IPS-NIHi11 (cell line): Measurements from ENCODE around the gene TSPY3.
"Not testable (repeated sequence)": the region's sequence is repeated elsewhere in the genome, so short reads cannot be mapped to it uniquely, and the experiment has no call there.

Experiments
- DNase-seq: peaks from one replicate; pipeline ENCODE4 v3.0.0; 2012; ENCODE audit warnings: mixed read lengths, low spot score

TSPY3 gene

GRCh38 chrY:9398121-9398520 lies at the start of gene TSPY3:
TSS of gene TSPY3 (plus strand) at chrY:9398421. CDS start at chrY:9398467, 46 bp downstream.
- DNase-seq: not testable (repeated sequence)

- DNase-seq: not testable (repeated sequence)
Observed at GRCh38 chrY:9357497-9357896, 40.7 kb upstream of the TSPY3 start, which contains the start of gene TSPY8. TSS of gene TSPY8 (plus strand) at chrY:9357797. CDS start at chrY:9357843, 46 bp downstream.

- DNase-seq: not testable (repeated sequence)
Observed at GRCh38 chrY:9396527-9396926, 1.7 kb upstream of the TSPY3 start.
